Measurements from ENCODE around the gene CROCC2.

- TF ChIP-seq CTCF (IDR thresholded peaks at IDR 0.05; ENCODE audit: low read length) (no peak), EZH2 (IDR thresholded peaks at IDR 0.05; ENCODE audit: borderline replicate concordance, low read length) (no peak)
Measured at GRCh38 chr2:240918258-240919091, 12.3 kb downstream of the CROCC2 start.
